Large intestine (tissue), 3 donors: Measurements from ENCODE around the gene RNF114. TPM values are rescaled to one million over a fixed set of nuclear protein-coding genes. Genes with fewer than 3 reads are reported as not detected.
A peak's percentile ranks its signal among the peaks of the same experiment; 100 is the strongest.
"Not testable (repeated sequence)": the region's sequence is repeated elsewhere in the genome, so short reads cannot be mapped to it uniquely, and the experiment has no call there.

Source experiments
- DNase-seq, 2 donors: peaks; one replicate each; pipeline versions ENCODE4 v3.0.0 to v3.0.0-alpha.2; 2013
- H3K27ac ChIP-seq: one replicate; pipeline ENCODE4 v1.5.1; 2013; ENCODE audit warnings: low read length
- H3K27me3 ChIP-seq: 2 replicates; pipeline ENCODE4 v1.6.1; 2013; ENCODE audit warnings: low read length; ENCODE audit not compliant: control insufficient read depth, insufficient read depth
- H3K36me3 ChIP-seq: 2 replicates; pipeline ENCODE4 v1.6.1; 2013; ENCODE audit warnings: low read length; ENCODE audit not compliant: control insufficient read depth, insufficient read depth
- H3K4me1 ChIP-seq: one replicate; pipeline ENCODE4 v1.6.1; 2013; ENCODE audit warnings: low read length; ENCODE audit not compliant: control insufficient read depth, insufficient read depth
- H3K4me3 ChIP-seq: one replicate; pipeline ENCODE4 v1.5.1; 2013; ENCODE audit warnings: low read length
- H3K9me3 ChIP-seq: one replicate; pipeline ENCODE4 v1.6.1; 2013; ENCODE audit warnings: mild to moderate bottlenecking, low read depth, low read length, moderate library complexity; ENCODE audit not compliant: control insufficient read depth
- WGBS: methylation state at CpG from one replicate; pipeline ENCODE4 v1.1.5; 2013; ENCODE audit warnings: low lambda C conversion rate; ENCODE audit not compliant: insufficient coverage; 5-methylcytosine and 5-hydroxymethylcytosine counted together
- polyA plus RNA-seq: library from polyadenylated mRNA; unstranded; fragments of 120-200 nt; gene quantifications from one replicate; pipeline ENCODE4 v1.2.1, GENCODE V29; 2013

Gene RNF114
- polyA plus RNA-seq, 1 donor: 125 TPM

- no peak for DNase-seq
- Histone ChIP-seq H3K27me3 (no peaks in the 10 kb centered on the region), H3K27ac (peak overlapping the region; percentile 53), H3K9me3 (no peaks in the 10 kb centered on the region), H3K4me1 (peaks cover 10% of the 10 kb centered on the region), H3K4me3 (no peak overlapping the region), H3K36me3 (peaks cover 76% of the 10 kb centered on the region)
- WGBS: no CpG with 5 or more reads among the region's 3 CpGs
Observed at GRCh38 chr20:49945306-49945700, 9.1 kb downstream of the RNF114 start.

GRCh38 chr20:49945701-49946477, 9.7 kb downstream of the RNF114 start:
- Histone ChIP-seq H3K4me3 (no peak overlapping the region), H3K27me3 (no peaks in the 10 kb centered on the region), H3K36me3 (peaks cover 81% of the 10 kb centered on the region), H3K9me3 (no peaks in the 10 kb centered on the region), H3K27ac (peak overlapping the region; percentile 53), H3K4me1 (peaks cover 10% of the 10 kb centered on the region)
- WGBS: 54% methylated on average over 2 of the region's 10 CpGs
- peak; percentile 63 to 75 for DNase-seq

GRCh38 chr20:49948178-49948577, 12.0 kb downstream of the RNF114 start:
- peaks cover 82% of the 10 kb centered on the region for H3K36me3 ChIP-seq
- H3K27ac ChIP-seq: no peak overlapping the region
- peaks cover 10% of the 10 kb centered on the region for H3K4me1 ChIP-seq
- H3K27me3 ChIP-seq: no peaks in the 10 kb centered on the region
- no peak for DNase-seq
- WGBS: no CpG with 5 or more reads among the region's 3 CpGs
- H3K4me3 ChIP-seq: no peak overlapping the region
- no peaks in the 10 kb centered on the region for H3K9me3 ChIP-seq

GRCh38 chr20:49948809-49949507, 12.8 kb downstream of the RNF114 start:
- Histone ChIP-seq H3K4me1 (peaks cover 10% of the 10 kb centered on the region), H3K27ac (no peak overlapping the region), H3K9me3 (no peaks in the 10 kb centered on the region), H3K4me3 (no peak overlapping the region), H3K27me3 (no peaks in the 10 kb centered on the region), H3K36me3 (peaks cover 86% of the 10 kb centered on the region)
- no CpG with 5 or more reads among the region's 11 CpGs for WGBS
- peak; percentile 31 to 66 for DNase-seq

GRCh38 chr20:49951151-49951550, 15.0 kb downstream of the RNF114 start:
- H3K27ac ChIP-seq: no peak overlapping the region
- H3K4me3 ChIP-seq: no peak overlapping the region
- DNase-seq: no peak
- peaks cover 8% of the 10 kb centered on the region for H3K4me1 ChIP-seq
- WGBS: no CpG with 5 or more reads among the region's 4 CpGs
- no peaks in the 10 kb centered on the region for H3K9me3 ChIP-seq
- H3K27me3 ChIP-seq: no peaks in the 10 kb centered on the region
- H3K36me3 ChIP-seq: peaks cover 88% of the 10 kb centered on the region

- H3K36me3 ChIP-seq: peaks cover 73% of the 10 kb centered on the region
- WGBS: no CpG with 5 or more reads among the region's 3 CpGs
- H3K27me3 ChIP-seq: no peaks in the 10 kb centered on the region
Observed at GRCh38 chr20:49955167-49955566, 19.0 kb downstream of the RNF114 start.

GRCh38 chr20:49955830-49956396, 19.7 kb downstream of the RNF114 start:
- 67% methylated on average over 2 of the region's 12 CpGs for WGBS
- not testable (repeated sequence) for H3K9me3 ChIP-seq
- peaks cover 66% of the 10 kb centered on the region for H3K36me3 ChIP-seq

More at GRCh38 chr20:49955167-49955566, 19.0 kb downstream of the RNF114 start:
- no peak overlapping the region for H3K27ac ChIP-seq
- DNase-seq: no peak
- H3K4me1 ChIP-seq: no peaks in the 10 kb centered on the region
- no peaks in the 10 kb centered on the region for H3K9me3 ChIP-seq
- no peak overlapping the region for H3K4me3 ChIP-seq

GRCh38 chr20:49956689-49957088, 20.5 kb downstream of the RNF114 start:
- WGBS: no CpG with 5 or more reads among the region's 18 CpGs
- Histone ChIP-seq H3K36me3 (peaks cover 60% of the 10 kb centered on the region), H3K27me3 (no peaks in the 10 kb centered on the region), H3K27ac (no peak overlapping the region), H3K4me3 (no peak overlapping the region), H3K4me1 (no peaks in the 10 kb centered on the region), H3K9me3 (no peaks in the 10 kb centered on the region)
- no peak for DNase-seq

More at GRCh38 chr20:49955830-49956396, 19.7 kb downstream of the RNF114 start:
- not testable (repeated sequence) for DNase-seq, H3K4me1 ChIP-seq, H3K4me3 ChIP-seq, H3K27me3 ChIP-seq, H3K27ac ChIP-seq

GRCh38 chr20:49957089-49957938, 21.1 kb downstream of the RNF114 start:
- not testable (repeated sequence) for H3K27ac ChIP-seq, H3K9me3 ChIP-seq, H3K4me1 ChIP-seq, H3K4me3 ChIP-seq, DNase-seq, H3K27me3 ChIP-seq
- H3K36me3 ChIP-seq: peaks cover 53% of the 10 kb centered on the region
- WGBS: no CpG with 5 or more reads among the region's 12 CpGs

- H3K36me3 ChIP-seq: peaks cover 19% of the 10 kb centered on the region
- no peak overlapping the region for H3K27ac ChIP-seq
- no peak for DNase-seq
- H3K4me3 ChIP-seq: no peak overlapping the region
- H3K27me3 ChIP-seq: no peaks in the 10 kb centered on the region
- WGBS: no CpG with 5 or more reads among the region's 4 CpGs
- H3K9me3 ChIP-seq: no peaks in the 10 kb centered on the region
- H3K4me1 ChIP-seq: no peaks in the 10 kb centered on the region
Observed at GRCh38 chr20:49961413-49961812, 25.2 kb downstream of the RNF114 start.
